Epithelial cell of proximal tubule (primary cell): ENCODE data around the gene SLC35F6. TPM values are rescaled to one million over a fixed set of nuclear protein-coding genes. Genes with fewer than 3 reads are reported as not detected.
A peak's percentile ranks its signal among the peaks of the same experiment; 100 is the strongest.

ENCODE experiments used
- DNase-seq: peaks from one replicate; pipeline ENCODE4 v3.0.0-alpha.2; 2011; ENCODE audit warnings: low read depth
- H3K4me3 ChIP-seq: 2 replicates; pipeline ENCODE4 v1.5.1; 2011; ENCODE audit warnings: low read depth, mild to moderate bottlenecking, low read length
- total RNA-seq: library from RNA; depleted of rRNA; stranded (reverse); fragments of >200 nt; gene quantifications from 2 replicates; pipeline ENCODE4 v1.2.3, GENCODE V29; 2015
- TF ChIP-seq, protein P1 (sequence below): conservative IDR thresholded peaks from 2 replicates; pipeline ENCODE4 v1.5.1; 2012; ENCODE audit warnings: low read depth, mild to moderate bottlenecking, low read length

The SLC35F6 gene
- total RNA-seq, 1 donor from 2014 or later = 27.2 TPM

DNA sequence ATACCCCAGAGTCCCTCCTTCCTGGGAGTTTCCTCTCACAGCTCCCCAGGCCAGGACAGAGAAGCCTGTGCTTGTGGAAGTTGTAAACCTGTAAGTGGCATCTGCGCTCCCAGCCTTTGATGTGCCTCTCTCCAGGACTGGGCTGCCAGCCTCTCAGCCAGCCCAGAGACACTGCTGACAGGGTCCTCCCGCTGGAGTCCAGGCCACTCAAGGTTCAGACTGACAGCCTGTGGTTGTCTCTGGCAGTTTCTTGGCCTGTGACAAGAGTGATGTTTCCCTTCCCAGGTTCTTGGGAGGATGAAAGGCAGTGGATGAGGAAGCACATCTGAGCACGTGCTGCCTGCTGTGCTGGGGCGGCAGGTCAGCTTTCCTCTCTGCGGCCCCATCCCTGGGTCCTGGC is 3.0 kb downstream of the SLC35F6 start:
- DNase-seq = no peak
- H3K4me3 ChIP-seq = no peak overlapping the region
- TF ChIP-seq, protein P1, sequence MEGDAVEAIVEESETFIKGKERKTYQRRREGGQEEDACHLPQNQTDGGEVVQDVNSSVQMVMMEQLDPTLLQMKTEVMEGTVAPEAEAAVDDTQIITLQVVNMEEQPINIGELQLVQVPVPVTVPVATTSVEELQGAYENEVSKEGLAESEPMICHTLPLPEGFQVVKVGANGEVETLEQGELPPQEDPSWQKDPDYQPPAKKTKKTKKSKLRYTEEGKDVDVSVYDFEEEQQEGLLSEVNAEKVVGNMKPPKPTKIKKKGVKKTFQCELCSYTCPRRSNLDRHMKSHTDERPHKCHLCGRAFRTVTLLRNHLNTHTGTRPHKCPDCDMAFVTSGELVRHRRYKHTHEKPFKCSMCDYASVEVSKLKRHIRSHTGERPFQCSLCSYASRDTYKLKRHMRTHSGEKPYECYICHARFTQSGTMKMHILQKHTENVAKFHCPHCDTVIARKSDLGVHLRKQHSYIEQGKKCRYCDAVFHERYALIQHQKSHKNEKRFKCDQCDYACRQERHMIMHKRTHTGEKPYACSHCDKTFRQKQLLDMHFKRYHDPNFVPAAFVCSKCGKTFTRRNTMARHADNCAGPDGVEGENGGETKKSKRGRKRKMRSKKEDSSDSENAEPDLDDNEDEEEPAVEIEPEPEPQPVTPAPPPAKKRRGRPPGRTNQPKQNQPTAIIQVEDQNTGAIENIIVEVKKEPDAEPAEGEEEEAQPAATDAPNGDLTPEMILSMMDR = no peak

DNA sequence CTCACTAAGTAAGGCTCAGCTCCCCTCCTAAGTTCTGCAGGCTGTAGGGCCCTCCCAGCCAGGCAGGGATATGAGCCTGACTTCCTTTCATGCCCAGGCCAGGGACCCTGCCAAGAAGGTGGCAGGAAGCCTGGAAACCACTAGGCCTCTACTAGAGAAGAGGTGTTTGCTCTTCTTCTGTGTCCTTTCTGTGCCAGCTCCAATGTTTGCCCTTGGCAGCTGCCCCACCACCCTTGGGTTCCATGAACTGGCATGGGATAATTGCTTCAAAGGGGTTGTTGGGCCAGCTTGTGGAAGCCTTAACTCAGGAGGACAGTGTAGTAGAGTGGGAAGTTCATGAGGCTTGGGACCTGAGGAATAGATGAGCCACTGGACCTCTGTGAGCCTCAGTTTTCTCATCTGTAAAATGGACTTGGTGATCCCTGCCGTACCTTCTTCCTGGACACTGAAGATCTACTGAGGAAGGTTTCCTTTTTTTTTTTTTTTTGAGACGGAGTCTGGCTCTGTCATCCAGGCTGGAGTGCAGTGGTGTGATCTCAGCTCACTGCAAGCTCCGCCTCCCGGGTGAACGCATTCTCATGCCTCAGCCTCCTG is 3.9 kb downstream of the SLC35F6 start:
- H3K4me3 ChIP-seq = no peak overlapping the region
- no peak for DNase-seq
- TF ChIP-seq, protein P1 = no peak

DNA sequence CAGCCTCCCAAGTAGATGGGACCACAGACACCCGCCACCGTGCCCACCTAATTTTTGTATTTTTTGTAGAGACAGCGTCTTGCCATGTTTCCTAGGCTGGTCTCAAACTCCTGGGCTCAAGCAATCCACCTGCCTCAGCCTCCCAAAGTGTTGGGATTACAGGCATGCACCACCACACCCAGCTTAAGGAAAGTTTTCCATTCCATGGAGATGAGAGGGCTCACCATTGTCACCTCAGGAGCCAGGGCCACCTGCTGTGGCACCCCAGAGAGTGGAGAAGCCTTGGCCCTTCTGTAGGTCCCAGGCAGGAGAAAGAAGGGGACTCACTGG is 4.6 kb downstream of the SLC35F6 start:
- TF ChIP-seq, protein P1 = no peak

DNA sequence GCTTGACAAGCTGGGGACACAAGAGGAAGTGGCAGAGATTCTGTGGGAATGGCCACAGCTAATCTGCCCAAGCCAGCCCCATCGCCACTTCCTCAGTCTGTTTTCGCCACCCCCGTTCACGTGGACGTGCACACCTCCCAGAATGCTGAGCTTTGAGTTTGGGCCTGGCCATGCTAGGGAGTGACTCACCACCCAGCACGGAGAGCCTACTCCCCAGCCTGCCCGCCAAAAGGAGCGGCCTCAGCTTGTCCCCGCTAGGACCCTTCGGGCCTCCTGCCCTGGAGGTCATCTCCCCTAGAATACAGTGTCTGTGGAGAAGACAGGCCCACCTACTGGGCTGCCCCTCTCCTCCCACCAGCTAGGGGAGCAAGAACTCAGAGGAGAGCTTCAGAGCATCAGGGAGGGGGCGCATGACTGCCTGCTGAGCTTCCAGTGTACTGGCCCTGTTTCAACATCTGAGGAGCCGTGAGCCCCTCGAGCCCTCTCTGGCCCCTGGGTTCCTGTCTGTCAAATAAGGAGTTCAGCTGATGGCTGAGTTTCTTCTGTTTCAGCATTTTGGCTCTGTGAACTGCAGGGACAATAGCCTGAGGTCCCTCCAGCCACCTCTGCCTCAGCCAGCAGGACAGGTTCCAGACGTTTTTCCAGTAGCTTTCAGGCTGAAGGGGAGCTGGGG is 5.1 kb downstream of the SLC35F6 start:
- no peak for DNase-seq
- TF ChIP-seq, protein P1 = no peak
- no peak overlapping the region for H3K4me3 ChIP-seq

More for the DNA sequence above, 4.6 kb downstream of the SLC35F6 start:
- DNase-seq = no peak
- no peak overlapping the region for H3K4me3 ChIP-seq

DNA sequence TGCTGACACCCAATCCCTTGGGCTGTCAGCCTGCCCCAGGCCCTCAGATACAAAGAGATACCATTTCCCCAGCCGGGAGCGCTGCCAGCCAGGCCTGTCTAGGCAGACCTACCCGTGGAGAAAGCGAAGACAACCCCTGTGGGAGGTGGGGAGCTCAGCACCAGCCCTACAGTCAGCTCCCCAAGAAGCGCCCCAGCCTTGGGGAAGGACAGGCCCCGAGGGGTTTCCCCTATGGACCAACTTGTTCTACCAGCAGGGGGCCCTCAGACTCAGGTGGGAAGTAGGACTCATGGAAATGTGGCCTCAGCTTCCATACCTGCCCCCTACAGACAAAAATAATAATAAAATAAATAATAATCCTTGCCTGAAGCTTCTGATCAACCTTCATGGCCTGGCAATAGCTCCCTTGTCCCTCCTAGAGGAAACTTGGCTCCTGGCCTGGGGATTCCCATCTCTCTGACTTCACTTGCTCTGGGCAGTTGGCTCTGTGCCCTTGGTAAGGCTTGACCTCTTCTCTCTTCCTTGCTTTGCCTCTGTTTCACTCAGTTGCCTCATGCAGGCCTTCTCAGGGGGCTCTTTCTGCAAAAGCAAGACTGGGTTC is 7.0 kb downstream of the SLC35F6 start:
- TF ChIP-seq, protein P1 = peak; percentile 55
- no peak overlapping the region for H3K4me3 ChIP-seq
- peak; percentile 68 for DNase-seq

DNA sequence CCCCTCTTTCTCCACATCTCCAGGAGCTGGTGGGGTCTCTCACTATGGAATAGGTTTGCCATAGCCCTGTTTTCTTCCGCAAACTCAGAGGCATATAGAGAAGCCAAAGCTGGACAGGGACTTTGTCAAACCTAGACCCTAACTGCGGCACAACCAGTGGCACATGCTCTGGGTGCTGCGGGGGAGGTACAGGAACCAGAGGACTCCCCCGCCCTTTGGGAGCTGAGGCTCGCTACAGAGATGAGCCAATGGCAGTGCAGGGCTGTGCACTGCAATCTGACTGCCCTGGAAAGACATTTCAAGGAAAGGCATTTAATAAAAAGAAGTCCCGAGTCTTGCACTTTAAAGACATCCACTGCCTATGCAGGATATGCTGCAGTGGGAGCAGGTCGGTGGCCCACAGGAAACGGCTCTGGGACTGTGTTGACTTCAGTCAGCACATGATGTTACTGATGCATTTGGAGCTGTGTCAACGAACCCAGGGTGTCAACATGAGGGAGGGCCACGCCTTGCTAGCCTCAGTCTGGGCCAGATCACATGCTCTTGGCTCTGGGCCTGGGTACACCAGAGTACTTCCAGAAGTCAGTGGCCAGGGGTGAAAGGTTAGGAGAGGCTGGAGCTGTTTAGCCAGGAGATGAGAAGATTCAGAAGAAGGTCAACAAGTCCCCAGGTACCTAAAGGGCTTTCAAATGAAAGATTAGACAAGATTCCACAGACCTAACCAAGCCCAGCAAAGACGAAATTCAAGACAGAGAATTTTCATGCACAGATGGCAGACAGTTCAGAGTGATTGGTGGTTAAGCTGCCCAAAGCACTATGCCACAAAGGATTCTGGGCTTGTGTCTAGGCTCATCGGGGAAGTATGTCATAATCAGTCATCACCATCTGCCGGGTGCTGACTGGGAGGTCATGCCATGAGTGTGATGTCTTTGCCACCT is 8.2 kb downstream of the SLC35F6 start:
- no peak overlapping the region for H3K4me3 ChIP-seq
- DNase-seq = peak; percentile 76
- TF ChIP-seq, protein P1 = no peak
